GM12873 (cell line): ENCODE results near the gene OSMR.

Experiments used
- TF ChIP-seq, protein P1 (sequence below): IDR thresholded peaks from 2 replicates; pipeline ENCODE4 v1.5.1; 2012; ENCODE audit warnings: low read depth, mild to moderate bottlenecking, moderate library complexity, low read length, control low read depth; ENCODE audit not compliant: insufficient read depth; ENCODE audit errors: missing control alignments

The OSMR gene

GRCh38 chr5:38878391-38879077 lies 32.7 kb downstream of the OSMR start:
- TF ChIP-seq, protein P1, sequence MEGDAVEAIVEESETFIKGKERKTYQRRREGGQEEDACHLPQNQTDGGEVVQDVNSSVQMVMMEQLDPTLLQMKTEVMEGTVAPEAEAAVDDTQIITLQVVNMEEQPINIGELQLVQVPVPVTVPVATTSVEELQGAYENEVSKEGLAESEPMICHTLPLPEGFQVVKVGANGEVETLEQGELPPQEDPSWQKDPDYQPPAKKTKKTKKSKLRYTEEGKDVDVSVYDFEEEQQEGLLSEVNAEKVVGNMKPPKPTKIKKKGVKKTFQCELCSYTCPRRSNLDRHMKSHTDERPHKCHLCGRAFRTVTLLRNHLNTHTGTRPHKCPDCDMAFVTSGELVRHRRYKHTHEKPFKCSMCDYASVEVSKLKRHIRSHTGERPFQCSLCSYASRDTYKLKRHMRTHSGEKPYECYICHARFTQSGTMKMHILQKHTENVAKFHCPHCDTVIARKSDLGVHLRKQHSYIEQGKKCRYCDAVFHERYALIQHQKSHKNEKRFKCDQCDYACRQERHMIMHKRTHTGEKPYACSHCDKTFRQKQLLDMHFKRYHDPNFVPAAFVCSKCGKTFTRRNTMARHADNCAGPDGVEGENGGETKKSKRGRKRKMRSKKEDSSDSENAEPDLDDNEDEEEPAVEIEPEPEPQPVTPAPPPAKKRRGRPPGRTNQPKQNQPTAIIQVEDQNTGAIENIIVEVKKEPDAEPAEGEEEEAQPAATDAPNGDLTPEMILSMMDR = no peak

- TF ChIP-seq, protein P1 = no peak
These were observed 33.3 kb downstream of the OSMR start for GRCh38 chr5:38879078-38879460.

DNA sequence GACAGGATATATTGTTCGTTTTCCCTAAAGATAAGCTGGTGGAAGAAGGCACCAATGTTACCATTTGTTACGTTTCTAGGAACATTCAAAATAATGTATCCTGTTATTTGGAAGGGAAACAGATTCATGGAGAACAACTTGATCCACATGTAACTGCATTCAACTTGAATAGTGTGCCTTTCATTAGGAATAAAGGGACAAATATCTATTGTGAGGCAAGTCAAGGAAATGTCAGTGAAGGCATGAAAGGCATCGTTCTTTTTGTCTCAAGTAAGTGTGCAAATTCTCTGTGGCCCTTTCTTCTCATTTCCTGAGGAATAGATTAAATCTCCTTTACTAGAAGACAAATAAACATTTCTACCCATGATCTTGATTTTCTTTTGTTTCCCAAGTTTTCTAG lies 38.0 kb downstream of the OSMR start:
- TF ChIP-seq, protein P1 = no peak

DNA sequence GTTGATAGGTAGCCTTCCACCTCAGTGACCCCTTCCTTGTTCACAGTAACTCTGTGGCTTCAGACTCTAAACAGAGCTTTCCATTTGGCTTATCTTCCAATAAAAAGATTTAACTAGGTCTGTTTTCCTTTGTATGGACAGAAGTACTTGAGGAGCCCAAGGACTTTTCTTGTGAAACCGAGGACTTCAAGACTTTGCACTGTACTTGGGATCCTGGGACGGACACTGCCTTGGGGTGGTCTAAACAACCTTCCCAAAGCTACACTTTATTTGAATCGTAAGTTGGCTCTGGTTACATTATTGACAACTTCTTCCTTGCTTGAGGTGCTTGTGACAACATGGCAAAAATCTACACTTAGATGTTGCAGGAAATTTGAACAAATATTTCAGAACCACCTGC lies 39.4 kb downstream of the OSMR start:
- TF ChIP-seq, protein P1 = no peak

DNA sequence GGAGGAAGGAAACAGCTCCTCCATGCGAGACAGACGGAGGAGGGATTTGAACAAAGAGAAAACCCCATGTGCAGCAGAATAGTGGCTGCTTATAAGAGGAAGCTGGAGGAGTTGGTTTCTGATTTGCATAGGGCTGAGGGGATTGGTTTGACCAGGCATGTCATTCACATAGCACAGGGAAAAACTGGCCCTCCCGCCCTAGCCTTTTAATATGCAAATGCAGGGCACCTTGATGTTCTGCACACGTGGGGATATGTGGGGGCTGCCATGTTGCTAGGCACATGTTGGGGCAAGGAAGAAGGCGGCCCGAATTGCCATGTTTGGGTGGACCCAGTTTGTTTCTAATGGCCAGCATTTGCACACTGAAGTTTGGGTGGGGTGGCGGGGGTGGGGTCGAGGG lies 42.2 kb downstream of the OSMR start:
- TF ChIP-seq, protein P1 = no peak

DNA sequence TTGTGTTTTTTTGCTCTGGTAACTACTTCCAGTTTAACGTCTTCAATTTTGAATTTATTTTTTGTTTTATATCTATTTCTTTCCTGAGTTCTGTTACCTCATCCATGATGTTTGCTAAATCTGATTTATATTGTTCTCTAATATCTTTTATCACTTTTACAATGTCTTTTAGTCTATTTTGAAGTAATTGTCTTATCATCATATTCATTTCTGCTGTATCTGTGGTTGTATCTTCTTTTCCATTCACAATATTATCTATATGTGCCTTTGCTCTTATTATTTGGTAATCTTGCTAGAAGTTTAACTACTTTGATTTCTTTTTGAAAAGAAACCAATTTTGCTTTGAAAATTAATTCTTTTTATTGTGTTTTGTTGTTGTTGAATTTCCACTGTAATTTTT lies 43.6 kb downstream of the OSMR start:
- TF ChIP-seq, protein P1 = no peak

GRCh38 chr5:38891563-38891962 lies 45.8 kb downstream of the OSMR start:
- TF ChIP-seq, protein P1 = no peak
